Measurements from ENCODE around the gene ANTXR2.
A peak's percentile ranks its signal among the peaks of the same experiment; 100 is the strongest.

ANTXR2 gene

GRCh38 chr4:80033581-80033980 is 39.4 kb downstream of the ANTXR2 start:
- DNase-seq (ENCODE audit: low read depth in 1 of 2, low spot score in 1 of 2), result no peak
- H3K4me3 ChIP-seq (replicated peaks; ENCODE audit: insufficient read depth, low read length), result no peak overlapping the region
- no peaks in the 10 kb centered on the region for H3K27me3 ChIP-seq (ENCODE audit: insufficient read depth, poor library complexity, severe bottlenecking)
- no peak overlapping the region for H3K27ac ChIP-seq (replicated peaks)
- TF ChIP-seq POLR2AphosphoS5 (IDR thresholded peaks at IDR 0.05; ENCODE audit: low read depth), result no peak
- no peak for TF ChIP-seq GABPA (IDR thresholded peaks at IDR 0.05; ENCODE audit: low read depth)
- TF ChIP-seq SPI1 (IDR thresholded peaks at IDR 0.05; ENCODE audit: borderline replicate concordance, low read depth), result no peak
- peak; percentile 1 for TF ChIP-seq CTCF (IDR thresholded peaks at IDR 0.05; ENCODE audit: insufficient read depth, low read length)
- TF ChIP-seq REST (IDR thresholded peaks at IDR 0.05; ENCODE audit: insufficient replicate concordance, low read depth), result no peak

- TF ChIP-seq SPI1 (IDR thresholded peaks at IDR 0.05; ENCODE audit: borderline replicate concordance, low read depth) (no peak), CTCF (IDR thresholded peaks at IDR 0.05; ENCODE audit: insufficient read depth, low read length) (no peak), REST (IDR thresholded peaks at IDR 0.05; ENCODE audit: insufficient replicate concordance, low read depth) (no peak), POLR2AphosphoS5 (IDR thresholded peaks at IDR 0.05; ENCODE audit: low read depth) (no peak), GABPA (IDR thresholded peaks at IDR 0.05; ENCODE audit: low read depth) (no peak)
- no peak overlapping the region for H3K27ac ChIP-seq (replicated peaks)
- H3K27me3 ChIP-seq (ENCODE audit: insufficient read depth, poor library complexity, severe bottlenecking), result no peaks in the 10 kb centered on the region
- no peak overlapping the region for H3K4me3 ChIP-seq (replicated peaks; ENCODE audit: insufficient read depth, low read length)
- DNase-seq (ENCODE audit: low read depth in 1 of 2, low spot score in 1 of 2), result no peak
Observed at GRCh38 chr4:80029364-80029763, 43.7 kb downstream of the ANTXR2 start.

- H3K27ac ChIP-seq (replicated peaks), result no peak overlapping the region
- no peaks in the 10 kb centered on the region for H3K27me3 ChIP-seq (ENCODE audit: insufficient read depth, poor library complexity, severe bottlenecking)
- no peak for DNase-seq (ENCODE audit: low read depth in 1 of 2, low spot score in 1 of 2)
- TF ChIP-seq CTCF (IDR thresholded peaks at IDR 0.05; ENCODE audit: insufficient read depth, low read length), result no peak
- no peak for TF ChIP-seq SPI1 (IDR thresholded peaks at IDR 0.05; ENCODE audit: borderline replicate concordance, low read depth)
- no peak for TF ChIP-seq GABPA (IDR thresholded peaks at IDR 0.05; ENCODE audit: low read depth)
- no peak overlapping the region for H3K4me3 ChIP-seq (replicated peaks; ENCODE audit: insufficient read depth, low read length)
Observed at GRCh38 chr4:80027611-80028010, 45.4 kb downstream of the ANTXR2 start.

- no peak for DNase-seq (ENCODE audit: low read depth in 1 of 2, low spot score in 1 of 2)
- Histone ChIP-seq H3K27ac (replicated peaks) (no peak overlapping the region), H3K4me3 (replicated peaks; ENCODE audit: insufficient read depth, low read length) (no peak overlapping the region), H3K27me3 (ENCODE audit: insufficient read depth, poor library complexity, severe bottlenecking) (no peaks in the 10 kb centered on the region)
- TF ChIP-seq REST (IDR thresholded peaks at IDR 0.05; ENCODE audit: insufficient replicate concordance, low read depth) (no peak), SPI1 (IDR thresholded peaks at IDR 0.05; ENCODE audit: borderline replicate concordance, low read depth) (no peak)
Observed at GRCh38 chr4:80026100-80026499, 46.9 kb downstream of the ANTXR2 start.
